ENCODE data around the gene ZFPM1.
"Not testable (repeated sequence)": the region's sequence is repeated elsewhere in the genome, so short reads cannot be mapped to it uniquely, and the experiment has no call there.

Gene ZFPM1

DNA sequence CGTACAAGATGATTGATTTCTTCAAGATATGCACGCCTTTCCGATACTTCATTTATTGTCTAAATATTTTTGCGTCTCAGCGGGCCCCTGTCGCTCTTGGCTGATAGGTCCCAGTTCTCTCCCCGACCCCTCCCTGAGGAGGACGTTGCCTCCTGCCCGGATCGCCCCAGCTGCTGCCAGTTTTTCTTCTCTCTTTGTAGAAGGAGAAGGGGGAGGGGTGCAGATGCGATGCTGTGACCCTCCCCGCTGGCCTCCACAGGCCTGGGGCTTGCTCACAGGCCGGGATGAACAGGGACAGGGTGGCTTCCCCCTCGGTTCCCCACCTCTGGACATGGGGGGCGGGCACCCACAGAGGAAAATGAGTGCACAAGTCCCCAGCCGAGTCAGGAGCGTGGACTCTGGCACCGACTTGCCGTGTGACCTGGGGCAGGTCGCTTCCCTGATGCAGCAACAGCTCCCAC lies 63.6 kb downstream of the ZFPM1 start:
- no peak for DNase-seq

DNA sequence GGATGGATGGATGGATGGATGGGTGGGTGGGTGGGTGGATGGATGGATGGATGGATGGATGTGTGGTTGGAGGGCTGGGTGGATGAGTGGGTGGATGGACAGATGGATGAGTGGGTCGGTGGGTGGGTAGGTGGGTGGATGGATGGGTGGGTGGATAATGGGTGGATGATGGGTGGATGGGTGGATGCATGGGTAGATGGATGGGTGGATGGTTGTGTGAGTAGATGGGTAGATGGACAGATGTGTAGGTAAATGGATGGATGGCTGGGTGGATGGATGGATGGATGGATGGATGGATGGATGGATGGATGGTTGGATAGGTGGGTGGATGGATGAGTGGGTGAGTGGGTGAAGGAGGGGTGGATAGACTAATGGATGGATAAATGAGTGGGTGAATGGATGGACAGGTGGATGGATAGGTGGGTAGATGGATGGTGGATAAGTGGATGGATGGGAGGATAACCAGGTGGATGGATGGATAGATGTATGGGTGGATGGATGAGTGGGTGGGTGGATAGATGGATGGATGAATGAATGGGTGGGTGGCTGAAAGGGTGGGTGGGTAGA lies 64.2 kb downstream of the ZFPM1 start:
- DNase-seq, result not testable (repeated sequence)

DNA sequence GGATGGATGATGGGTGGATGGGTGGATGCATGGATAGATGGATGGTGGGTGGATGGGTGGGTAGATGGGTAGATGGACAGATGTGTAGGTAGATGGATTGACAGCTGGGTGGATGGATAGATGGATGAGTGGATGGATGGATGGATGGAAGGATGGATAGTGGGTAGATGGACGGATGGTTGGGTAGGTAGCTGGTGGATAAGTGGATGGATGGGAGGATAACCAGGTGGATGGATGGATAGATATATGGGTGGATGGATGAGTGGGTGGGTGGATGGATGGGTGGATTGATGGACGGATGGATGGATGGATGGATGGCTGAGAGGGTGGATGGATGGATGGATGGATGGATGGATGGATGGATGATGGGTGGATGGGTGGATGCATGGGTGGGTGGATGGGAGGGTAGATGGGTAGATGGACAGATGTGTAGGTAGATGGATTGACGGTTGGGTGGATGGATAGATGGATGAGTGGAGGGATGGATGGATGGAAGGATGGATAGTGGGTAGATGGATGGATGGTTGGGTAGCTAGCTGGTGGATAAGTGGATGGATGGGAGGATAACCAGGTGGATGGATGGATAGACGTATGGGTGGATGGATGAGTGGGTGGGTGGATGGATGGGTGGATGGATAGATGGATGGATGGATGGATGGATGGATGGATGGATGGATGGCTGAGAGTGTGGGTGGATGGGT lies 65.5 kb downstream of the ZFPM1 start:
- DNase-seq, result not testable (repeated sequence)

DNA sequence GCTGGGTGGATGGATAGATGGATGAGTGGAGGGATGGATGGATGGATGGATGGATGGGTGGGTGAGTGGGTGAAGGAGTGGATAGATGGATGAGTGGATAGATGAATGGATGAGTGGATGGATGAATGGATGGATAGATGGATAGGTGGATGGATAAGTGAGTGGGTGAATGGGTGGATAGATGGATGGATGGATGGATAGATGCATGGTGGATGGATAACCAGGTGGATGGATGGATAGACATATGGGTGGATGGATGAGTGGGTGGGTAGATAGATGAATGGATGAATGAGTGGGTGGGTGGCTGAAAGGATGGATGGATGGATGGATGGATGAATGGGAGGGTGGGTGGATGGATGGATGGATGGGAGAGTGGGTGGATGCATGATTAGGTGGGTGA lies 66.2 kb downstream of the ZFPM1 start:
- no peak for DNase-seq

DNA sequence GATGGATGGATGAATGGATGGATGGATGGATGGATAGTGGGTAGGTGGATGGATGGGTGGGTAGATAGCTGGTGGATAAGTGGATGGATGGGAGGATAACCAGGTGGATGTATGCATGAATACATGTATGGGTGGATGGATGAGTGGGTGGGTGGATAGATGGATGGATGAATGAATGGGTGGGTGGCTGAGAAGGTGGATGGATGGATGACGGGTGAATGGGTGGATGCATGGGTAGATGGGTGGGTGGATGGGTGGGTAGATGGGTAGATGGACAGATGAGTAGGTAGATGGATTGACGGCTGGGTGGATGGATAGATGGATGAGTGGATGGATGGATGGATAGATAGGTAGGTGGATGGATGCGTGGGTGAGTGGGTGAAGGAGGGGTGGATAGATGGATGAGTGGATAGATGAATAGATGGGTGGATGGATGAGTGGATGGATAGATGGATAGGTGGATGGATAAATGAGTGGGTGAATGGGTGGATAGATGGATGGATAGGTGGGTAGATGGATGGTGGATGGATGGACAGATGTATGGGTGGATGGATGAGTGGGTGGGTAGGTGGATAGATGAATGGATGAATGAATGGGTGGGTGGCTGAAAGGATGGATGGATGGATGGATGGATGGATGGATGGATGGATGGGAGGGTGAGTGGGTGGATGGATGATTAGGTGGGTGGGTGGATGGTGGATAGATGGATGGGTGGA lies 67.0 kb downstream of the ZFPM1 start:
- no peak for DNase-seq

DNA sequence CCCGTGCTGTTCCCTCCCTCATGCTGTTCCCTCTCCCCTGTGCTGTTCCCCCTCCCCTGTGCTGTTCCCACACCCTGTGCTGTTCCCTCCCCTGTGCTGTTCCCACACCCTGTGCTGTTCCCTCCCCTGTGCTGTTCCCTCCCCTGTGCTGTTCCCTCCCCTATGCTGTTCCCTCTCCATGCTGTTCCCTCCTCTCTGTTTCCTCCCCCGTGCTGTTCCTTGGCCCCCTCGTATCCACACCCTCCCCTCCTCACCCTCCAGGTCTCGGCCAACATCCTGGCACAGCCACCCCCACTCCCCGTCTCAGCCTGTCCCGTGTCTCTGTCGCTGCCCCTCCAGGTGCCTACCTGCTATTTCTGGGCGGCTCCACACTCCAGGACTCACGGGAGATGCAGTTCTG lies 68.6 kb downstream of the ZFPM1 start:
- no peak for DNase-seq

DNA sequence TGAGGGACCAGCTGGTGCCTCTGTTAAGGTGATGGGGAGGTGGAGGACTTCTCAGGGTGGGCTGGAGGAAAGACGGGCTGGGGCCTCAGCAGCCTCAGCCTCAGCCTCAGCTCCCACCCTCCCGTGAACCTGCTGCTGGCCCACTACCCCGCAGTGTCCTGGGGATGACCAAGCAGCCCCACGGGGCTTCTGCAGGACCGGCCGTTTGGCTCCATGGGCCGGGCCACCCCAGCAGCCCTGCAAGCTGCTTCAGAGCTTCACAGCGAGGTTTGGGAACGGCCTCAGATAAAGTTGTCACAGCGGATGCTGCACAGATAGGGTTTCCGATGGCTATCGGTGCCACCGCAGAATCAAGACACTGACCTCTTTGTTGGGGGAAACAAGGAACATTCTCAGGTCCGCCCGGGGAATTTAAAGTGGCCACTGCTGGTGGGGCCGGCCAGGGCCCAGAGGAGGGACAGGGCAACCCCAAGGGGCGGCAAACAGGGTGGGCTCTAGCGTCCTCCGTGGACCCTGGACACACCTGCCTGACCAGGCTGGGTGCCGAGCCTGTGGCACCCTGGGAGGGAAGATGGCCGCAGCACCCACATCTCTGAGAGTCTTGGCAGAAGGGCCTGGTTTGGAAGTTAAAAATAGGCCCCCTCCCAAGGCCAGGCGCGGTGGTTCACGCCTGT lies 69.3 kb downstream of the ZFPM1 start:
- no peak for DNase-seq

DNA sequence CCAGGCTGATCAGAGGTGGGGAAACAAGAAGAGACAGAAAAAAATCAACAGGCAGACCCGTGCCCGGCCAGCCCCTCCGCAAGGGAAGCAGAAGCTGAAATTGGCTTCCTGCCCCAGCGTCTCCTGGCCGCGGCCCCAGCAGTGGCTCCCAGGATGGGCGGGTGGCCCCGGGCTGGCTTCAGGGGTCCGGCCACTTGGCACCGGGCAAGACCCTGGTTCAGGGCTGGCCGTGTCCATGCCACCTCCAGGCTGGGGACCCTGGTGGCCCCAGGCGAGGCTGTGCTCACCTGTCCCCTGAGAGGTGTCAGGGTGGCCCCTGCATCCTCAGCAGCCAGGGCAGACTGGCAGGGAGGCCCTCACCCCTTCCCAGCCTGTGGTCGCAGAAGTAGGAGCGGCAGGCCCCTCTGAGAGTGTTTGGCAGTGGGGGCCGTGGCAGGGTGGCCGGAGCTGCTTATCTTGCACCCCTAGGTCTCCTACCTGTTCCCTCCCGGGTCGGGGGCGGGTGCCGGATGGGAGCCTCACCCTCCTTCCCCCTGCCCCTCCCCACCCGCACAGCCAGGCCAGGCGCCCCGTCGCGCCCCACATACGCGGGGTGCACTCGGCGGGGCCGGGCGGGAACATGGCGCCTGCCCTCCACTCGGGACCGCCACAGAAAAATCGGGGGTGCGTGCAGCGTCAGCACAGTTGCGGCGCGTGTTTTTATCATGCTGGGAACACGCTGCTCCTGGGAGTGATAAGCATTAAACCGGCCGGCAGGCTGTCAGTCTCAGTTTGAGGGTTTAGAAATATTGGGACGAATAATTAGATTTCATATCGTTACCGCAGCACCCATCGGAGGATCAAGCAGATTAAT lies 70.5 kb downstream of the ZFPM1 start:
- no peak for DNase-seq

DNA sequence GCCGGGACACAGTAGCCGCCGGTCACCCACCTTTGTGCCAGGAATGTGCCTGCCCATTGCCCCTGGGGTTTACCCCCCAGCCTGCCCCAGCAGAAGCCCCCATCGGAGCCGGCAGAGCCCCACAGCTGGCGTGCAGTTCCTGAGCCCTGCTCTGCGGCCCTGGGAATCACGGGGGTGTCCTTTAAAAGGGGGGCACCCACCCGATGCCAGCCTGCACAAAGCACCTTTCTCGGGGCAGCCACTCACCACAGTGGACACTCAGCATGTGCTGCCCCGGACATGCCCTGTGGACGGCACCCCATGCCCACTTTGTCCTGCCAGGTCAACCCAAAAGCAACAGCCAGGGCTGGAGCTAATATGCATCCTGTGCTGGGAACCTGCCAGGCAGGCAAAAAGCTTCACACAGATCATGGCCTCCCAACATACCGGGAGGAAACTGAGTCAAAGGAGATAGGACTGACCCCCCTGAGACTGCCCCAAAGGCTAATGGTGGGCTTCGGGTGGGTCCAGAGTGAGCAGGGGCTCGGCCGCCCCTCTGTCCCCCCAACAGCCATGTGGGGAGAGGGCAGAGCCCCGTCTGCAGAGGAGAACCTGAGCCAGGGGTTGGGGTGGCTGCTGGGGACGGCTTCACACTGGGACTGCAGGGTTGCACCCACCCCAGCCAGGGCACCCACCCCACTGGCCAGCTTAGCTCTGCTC lies 71.3 kb downstream of the ZFPM1 start:
- no peak for DNase-seq

DNA sequence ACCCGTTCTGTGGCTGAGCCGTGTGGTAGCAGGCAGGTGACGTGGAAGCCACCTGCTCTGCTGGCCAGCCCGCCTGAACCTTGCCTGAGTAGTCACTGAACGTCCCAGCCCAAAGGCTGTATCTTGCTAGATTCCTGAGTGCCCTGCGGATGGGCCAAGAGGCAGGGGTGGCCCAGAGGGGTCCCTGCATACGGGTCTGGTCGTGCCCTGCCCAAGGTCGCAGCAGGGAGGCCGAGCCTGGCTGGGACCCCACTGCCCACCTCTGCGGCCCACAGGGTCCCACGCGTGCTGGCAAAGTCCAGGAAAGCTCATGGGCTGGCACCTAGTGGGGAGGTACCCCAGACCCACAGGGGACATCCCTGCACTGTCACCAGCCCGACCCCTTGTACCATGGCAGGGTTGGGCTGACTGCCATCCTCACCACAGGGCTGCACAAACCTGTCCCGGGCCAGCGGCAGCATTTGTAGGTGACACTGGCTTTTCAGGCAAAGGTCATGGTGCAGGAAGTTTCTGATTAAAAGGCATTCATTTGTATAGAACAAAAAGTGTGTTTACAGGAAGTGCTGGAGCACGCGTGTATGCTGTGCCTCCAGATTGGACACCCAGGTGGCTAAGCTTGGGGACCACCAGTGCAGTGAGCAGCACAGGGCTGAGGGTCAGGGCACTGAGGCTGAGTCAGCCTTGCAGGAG lies 72.0 kb downstream of the ZFPM1 start:
- DNase-seq, result no peak

DNA sequence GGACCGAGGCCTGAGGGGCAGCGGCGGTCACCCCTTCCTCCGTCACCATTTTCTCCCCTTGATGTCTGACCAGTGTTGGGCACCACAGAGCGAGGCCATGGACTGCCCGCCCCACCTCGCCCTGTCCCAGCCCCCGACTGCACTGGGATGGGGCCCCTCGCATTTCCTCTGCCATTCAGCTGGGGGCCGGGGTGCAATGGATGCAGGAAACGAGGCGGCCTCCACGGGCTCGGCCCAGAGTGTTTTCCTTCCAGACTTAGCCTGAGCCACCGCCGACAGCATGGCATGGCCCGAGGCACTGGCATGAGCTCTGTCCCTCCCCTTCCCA lies 72.5 kb downstream of the ZFPM1 start:
- DNase-seq, result no peak

DNA sequence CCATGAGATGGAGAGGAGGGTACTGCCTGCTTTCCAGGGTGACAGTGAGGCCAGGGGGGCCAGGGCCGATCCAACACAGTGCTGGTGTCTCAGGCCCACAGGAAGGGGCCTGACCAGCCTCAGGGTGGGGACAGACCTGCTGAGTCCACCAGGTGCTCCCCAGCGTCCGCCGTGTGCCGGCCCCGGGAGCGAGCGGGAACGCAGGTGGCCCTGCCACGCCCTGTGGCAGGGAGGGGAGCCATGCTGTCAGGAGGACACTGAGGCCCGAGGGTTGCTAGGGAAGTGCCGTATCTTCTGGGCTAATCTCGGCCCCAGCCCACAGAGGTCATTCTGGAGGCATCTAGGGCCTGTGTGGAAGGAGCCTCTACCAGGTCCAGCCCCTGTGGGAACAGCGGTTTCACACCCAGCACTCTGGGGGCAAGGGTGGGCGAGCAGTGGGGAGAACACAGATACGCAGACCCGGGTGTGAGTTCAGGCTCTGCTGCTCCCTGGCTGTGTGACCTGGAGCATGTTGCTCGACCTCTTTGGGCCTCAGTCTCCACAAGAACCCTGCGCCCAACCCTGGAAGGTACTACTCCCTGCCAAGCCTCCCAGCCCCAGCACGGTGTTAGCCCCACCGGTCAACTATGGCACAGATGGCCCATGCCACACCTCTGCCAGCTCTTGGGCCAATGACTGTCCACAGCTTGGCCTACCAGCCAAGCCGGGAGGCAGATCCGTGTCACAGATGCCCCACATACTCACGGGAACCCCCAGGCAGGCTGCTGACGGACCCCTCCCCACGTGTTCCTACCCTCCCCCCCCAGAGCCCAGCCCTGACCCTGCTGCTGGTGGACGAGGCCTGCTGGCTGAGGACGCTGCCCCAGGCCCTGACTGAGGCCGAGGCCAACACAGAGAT lies 73.2 kb downstream of the ZFPM1 start:
- no peak for DNase-seq

DNA sequence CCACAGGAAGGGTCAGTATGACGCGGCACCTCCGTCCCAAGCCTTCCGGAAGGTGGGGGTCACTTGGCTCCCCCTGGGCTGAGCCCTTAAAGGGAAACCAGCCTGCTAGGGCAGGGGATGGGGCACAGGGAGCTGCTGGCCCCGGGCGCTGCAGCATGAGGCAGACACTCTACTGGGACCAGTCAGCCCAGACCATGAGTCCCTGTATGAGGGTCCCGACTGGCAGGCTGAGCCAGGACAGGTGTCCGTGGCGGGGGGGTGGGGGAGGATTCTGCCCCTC lies 73.8 kb downstream of the ZFPM1 start:
- DNase-seq, result no peak

DNA sequence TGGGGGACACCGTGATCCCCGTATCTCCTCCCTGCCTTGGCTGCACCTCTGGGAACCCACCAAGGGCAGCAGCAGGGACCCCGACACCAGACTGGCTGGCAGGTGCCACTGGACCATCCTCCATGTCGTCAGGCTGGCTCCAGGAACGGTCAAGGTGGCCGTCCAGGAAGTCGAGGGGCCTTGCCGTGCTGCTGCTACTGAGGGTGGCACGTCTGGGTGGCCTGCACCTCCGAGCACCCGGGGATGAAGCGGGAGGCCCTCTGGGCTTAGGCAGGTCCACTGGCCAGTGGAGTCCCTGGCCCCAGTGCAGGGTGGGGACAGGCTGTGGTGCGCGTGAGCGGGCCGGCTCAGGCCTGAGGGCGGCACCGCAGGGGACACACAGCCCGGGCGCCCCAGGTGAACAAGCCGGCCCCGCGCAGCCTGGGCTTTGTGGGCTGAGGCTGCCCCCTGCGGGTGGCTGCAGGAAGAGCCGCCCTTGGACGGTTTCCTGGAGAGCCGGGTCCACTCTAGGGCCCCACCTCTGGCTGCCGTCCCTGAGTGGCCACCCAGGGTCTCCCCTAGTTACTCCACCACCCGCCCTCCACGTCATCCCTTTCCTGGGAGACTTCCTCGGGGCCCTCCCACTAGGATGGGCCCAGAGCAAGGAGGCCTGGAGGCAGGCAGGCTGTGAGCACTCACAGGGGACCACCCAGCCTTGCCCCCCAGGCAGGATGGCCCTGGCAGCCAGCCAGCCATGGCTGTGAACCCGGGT lies 74.3 kb downstream of the ZFPM1 start:
- DNase-seq, result peak; percentile 51

DNA sequence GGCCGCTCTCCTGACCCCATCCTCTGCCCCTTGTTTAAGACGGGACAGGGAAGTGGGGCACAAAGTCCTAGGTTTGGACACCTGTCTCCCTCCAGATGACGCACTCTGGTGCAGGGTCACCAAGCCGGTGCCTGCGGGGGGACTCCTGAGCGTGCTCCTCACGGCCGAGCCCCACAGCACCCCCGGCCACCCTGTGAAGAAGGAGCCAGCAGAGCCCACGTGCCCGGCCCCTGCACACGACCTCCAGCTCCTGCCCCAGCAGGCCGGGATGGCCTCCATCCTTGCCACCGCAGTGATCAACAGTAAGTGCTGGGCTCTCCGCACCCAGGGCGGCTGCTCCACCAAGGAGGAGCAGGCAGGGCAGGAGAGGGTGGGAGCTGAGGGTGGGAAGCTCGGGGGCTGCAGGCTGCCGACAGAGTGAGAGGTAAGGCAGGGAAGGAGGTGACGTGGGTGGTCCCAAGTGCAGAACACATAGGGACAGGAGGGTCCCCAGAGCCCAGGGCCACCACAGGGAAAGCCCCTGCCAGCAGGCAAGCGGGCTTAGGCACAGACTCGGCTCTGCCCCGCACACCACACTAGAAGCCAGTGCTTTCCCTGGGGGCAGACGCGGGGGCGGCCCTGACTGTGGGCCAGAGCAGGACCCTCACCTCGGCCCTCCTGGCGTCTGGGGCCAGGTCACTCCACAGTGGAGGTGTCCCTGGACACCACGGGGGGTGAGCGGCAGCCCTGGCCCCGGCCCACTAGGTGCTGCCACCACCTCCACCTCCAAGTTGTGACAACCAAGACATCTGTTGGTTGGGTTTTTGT lies 75.1 kb downstream of the ZFPM1 start:
- DNase-seq, result no peak

DNA sequence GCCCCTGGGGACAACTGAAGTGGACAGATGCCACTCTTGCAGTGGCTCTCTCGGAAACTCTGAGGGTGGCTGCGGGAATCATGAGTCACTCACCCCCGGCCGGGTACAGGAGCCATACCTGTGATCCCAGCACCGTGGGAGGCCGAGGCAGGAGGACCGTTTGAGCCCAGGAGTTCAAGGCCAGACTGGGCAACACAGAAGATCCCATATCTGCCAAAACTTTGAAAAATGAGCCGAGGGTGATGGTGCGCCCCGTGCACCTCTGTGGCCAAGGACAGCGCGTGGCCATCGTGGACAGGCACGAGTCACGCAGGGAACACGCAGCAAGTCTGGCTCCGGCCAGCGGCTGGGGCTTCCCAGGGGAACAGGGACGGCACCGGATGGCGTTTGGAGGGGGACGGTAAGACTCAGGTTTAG lies 75.8 kb downstream of the ZFPM1 start:
- DNase-seq, result no peak

DNA sequence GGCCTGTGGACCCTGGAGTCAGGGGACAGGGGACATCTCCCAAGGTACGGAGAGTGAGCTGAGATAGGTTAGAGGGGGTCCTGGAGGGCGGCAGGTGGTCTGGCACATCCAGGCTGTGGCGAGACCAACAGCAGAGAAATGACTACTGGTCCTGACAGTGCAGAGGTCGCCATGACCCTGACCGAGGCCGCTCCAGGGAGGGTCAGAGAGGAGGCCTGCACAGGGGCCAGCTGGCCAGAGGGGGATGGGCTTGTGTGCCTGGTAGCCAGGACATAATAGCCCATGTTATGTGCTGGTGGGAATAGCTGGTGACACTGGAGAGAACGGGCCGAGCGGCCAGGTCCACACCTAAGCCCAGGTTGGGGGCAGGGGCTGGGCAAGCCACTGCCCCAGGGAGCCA lies 76.5 kb downstream of the ZFPM1 start:
- DNase-seq, result no peak

DNA sequence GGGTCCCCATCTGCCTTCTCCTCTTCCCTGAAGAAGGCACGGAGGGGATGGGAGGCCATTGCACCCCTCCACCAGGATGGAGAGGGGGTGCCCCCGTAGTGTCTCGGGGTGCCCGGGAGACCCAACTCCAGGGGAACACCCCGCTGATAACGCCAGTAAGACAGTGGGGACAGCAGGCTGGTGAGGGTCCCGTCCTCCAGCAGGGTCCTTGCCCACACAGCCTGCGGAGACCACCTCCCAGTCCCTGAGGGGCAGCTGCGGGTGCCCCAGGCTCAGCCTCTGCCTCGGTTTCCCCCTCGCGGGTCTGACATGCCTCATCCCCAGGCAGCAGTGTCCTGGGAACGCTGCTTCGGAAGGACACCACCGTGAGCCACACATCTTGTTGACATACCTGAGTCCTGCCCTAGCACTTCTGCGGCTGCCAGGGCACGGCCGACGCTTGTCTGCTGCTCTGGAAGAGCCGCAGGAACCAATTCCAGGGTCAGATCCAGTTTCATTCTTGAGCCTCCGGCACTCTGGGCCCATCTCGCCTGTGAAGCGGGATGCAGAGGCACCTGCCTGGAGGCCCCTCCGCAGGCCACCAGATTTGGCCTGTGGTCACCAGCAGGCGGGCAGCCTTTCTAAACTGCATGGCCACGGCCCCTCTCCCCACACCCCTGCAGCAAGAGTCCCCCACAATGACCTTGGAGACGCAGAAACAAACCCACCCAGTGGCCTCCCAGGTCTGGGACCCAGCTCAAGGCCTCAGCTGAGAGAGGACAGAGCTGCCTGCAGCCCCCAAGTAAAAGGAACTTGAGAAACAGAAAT lies 77.2 kb downstream of the ZFPM1 start:
- DNase-seq, result no peak

Data from activated CD4-positive, alpha-beta T cell treated with anti-CD3 and anti-CD28 coated beads, Interleukin-2, amount 50 U/mL, for 16 hours (primary cell).